ENCODE data around the gene AFAP1. TPM values are rescaled to one million over a fixed set of nuclear protein-coding genes. Genes with fewer than 3 reads are reported as not detected.

Gene AFAP1
- total RNA-seq, 4 donors from 2014 or later = 8.2 to 55.0 (median 28.9) TPM

- peak; percentile 45 to 64 for DNase-seq
- H3K9me3 ChIP-seq = no peaks in the 10 kb centered on the region
- intact Hi-C loops (cut with DNase I; ENCODE audit: low total_unique reads) = no loop called here
- no peak for TF ChIP-seq POLR2A (IDR thresholded peaks at IDR 0.05)
- no peak for TF ChIP-seq CTCF (IDR thresholded peaks at IDR 0.05)
- peaks cover 9 to 10% of the 10 kb centered on the region in 2 donors for H3K4me1 ChIP-seq
- peak overlapping the region in 1 of 2 donors; percentile 11 for H3K4me3 ChIP-seq
- H3K27ac ChIP-seq = peak overlapping the region; percentile 80 to 83
- H3K27me3 ChIP-seq = no peaks in the 10 kb centered on the region
- H3K36me3 ChIP-seq = no peaks in the 10 kb centered on the region
These were observed 29.3 kb downstream of the AFAP1 start for GRCh38 chr4:7910263-7910896.

- Histone ChIP-seq H3K27me3 (no peaks in the 10 kb centered on the region), H3K4me3 (no peak overlapping the region), H3K9me3 (no peaks in the 10 kb centered on the region), H3K27ac (peak overlapping the region; percentile 80 to 83), H3K36me3 (no peaks in the 10 kb centered on the region), H3K4me1 (peaks cover 12 to 13% of the 10 kb centered on the region in 2 donors)
- intact Hi-C loops (cut with DNase I; ENCODE audit: low total_unique reads) = no loop called here
- TF ChIP-seq POLR2A (IDR thresholded peaks at IDR 0.05) (no peak), CTCF (IDR thresholded peaks at IDR 0.05) (no peak)
- DNase-seq = no peak
These were observed 30.0 kb downstream of the AFAP1 start for GRCh38 chr4:7909463-7910262.

GRCh38 chr4:7908668-7909067 is 31.0 kb downstream of the AFAP1 start:
- intact Hi-C loops (cut with DNase I; ENCODE audit: low total_unique reads) = no loop called here
- H3K27me3 ChIP-seq = no peaks in the 10 kb centered on the region
- peaks cover 12 to 21% of the 10 kb centered on the region in 2 donors for H3K4me1 ChIP-seq
- H3K4me3 ChIP-seq = no peak overlapping the region
- no peaks in the 10 kb centered on the region for H3K9me3 ChIP-seq
- no peak for DNase-seq
- no peak overlapping the region for H3K27ac ChIP-seq
- no peak for TF ChIP-seq POLR2A (IDR thresholded peaks at IDR 0.05)
- TF ChIP-seq CTCF (IDR thresholded peaks at IDR 0.05) = no peak
- no peaks in the 10 kb centered on the region for H3K36me3 ChIP-seq

- Histone ChIP-seq H3K27ac (peak overlapping the region; percentile 70 to 82), H3K4me3 (no peak overlapping the region), H3K36me3 (no peaks in the 10 kb centered on the region), H3K9me3 (no peaks in the 10 kb centered on the region), H3K27me3 (no peaks in the 10 kb centered on the region), H3K4me1 (peaks cover 12 to 21% of the 10 kb centered on the region in 2 donors)
- intact Hi-C loops (cut with DNase I; ENCODE audit: low total_unique reads) = no loop called here
- TF ChIP-seq POLR2A (IDR thresholded peaks at IDR 0.05) (no peak), CTCF (IDR thresholded peaks at IDR 0.05) (no peak)
- DNase-seq = no peak
These were observed 32.5 kb downstream of the AFAP1 start for GRCh38 chr4:7907142-7907541.

- peak overlapping the region; percentile 70 to 82 for H3K27ac ChIP-seq
- DNase-seq = no peak
- no peaks in the 10 kb centered on the region for H3K36me3 ChIP-seq
- no peak for TF ChIP-seq POLR2A (IDR thresholded peaks at IDR 0.05)
- TF ChIP-seq CTCF (IDR thresholded peaks at IDR 0.05) = no peak
- intact Hi-C loops (cut with DNase I; ENCODE audit: low total_unique reads) = no loop called here
- H3K4me3 ChIP-seq = peak overlapping the region in 1 of 2 donors; percentile 11
- peaks cover 12 to 21% of the 10 kb centered on the region in 2 donors for H3K4me1 ChIP-seq
- no peaks in the 10 kb centered on the region for H3K9me3 ChIP-seq
- H3K27me3 ChIP-seq = no peaks in the 10 kb centered on the region
These were observed 33.4 kb downstream of the AFAP1 start for GRCh38 chr4:7906171-7906701.

Measured in uterus (tissue), 4 donors.